Measurements from ENCODE around the gene CD177. TPM values are rescaled to one million over a fixed set of nuclear protein-coding genes. Genes with fewer than 3 reads are reported as not detected.

CD177 gene
- total and polyA plus RNA-seq, 2 donors (not counting 1 experiment from before 2014, with no cell fraction given) = 0.19 to 0.33 TPM

GRCh38 chr19:43407416-43408005, 54.0 kb downstream of the CD177 start:
- Histone ChIP-seq H3K4me3 (replicated peaks in 1 of 4; ENCODE audit: control extremely low read depth in 1 of 4, insufficient read depth in 1 of 4, low read depth in 3 of 4, low read length in 4 of 4) (no peak overlapping the region), H4K20me1 (ENCODE audit: control insufficient read depth, extremely low read depth, insufficient read depth, low read length) (no peaks in the 10 kb centered on the region), H3K4me1 (ENCODE audit: control insufficient read depth, extremely low read depth, insufficient read depth, low read length) (no peaks in the 10 kb centered on the region), H3K36me3 (ENCODE audit: control insufficient read depth, insufficient read depth, low read length) (no peaks in the 10 kb centered on the region), H3K79me2 (ENCODE audit: control insufficient read depth, insufficient read depth, low read length) (no peaks in the 10 kb centered on the region), H3K9ac (ENCODE audit: insufficient read depth, low read length) (no peak overlapping the region), H2AFZ (ENCODE audit: low read length) (no peak overlapping the region), H3K27me3 (ENCODE audit: control insufficient read depth, insufficient read depth, low read length) (peaks cover 4% of the 10 kb centered on the region), H3K4me2 (ENCODE audit: extremely low read depth, insufficient read depth, low read length) (no peak overlapping the region), H3K9me3 (ENCODE audit: control insufficient read depth, insufficient read depth, low read depth, low read length) (no peaks in the 10 kb centered on the region), H3K27ac (ENCODE audit: insufficient read depth, low read length) (no peak overlapping the region)
- TF ChIP-seq CTCF (conservative IDR thresholded peaks at IDR 0.05 in 1 of 2, IDR thresholded peaks at IDR 0.05 in 1 of 2; ENCODE audit: low read depth in 1 of 2, low read length in 2 of 2) = no peak
- TF ChIP-seq EZH2 (IDR thresholded peaks at IDR 0.05; ENCODE audit: low read length, missing control alignments) = no peak
- no peak for DNase-seq (ENCODE audit: low read depth in 2 of 2)

- Histone ChIP-seq H3K9ac (ENCODE audit: insufficient read depth, low read length) (no peak overlapping the region), H3K27me3 (ENCODE audit: control insufficient read depth, insufficient read depth, low read length) (peaks cover 4% of the 10 kb centered on the region), H4K20me1 (ENCODE audit: control insufficient read depth, extremely low read depth, insufficient read depth, low read length) (no peaks in the 10 kb centered on the region), H2AFZ (ENCODE audit: low read length) (no peak overlapping the region), H3K27ac (ENCODE audit: insufficient read depth, low read length) (no peak overlapping the region), H3K4me2 (ENCODE audit: extremely low read depth, insufficient read depth, low read length) (no peak overlapping the region), H3K4me3 (replicated peaks in 1 of 4; ENCODE audit: control extremely low read depth in 1 of 4, insufficient read depth in 1 of 4, low read depth in 3 of 4, low read length in 4 of 4) (no peak overlapping the region), H3K4me1 (ENCODE audit: control insufficient read depth, extremely low read depth, insufficient read depth, low read length) (no peaks in the 10 kb centered on the region), H3K79me2 (ENCODE audit: control insufficient read depth, insufficient read depth, low read length) (no peaks in the 10 kb centered on the region), H3K9me3 (ENCODE audit: control insufficient read depth, insufficient read depth, low read depth, low read length) (no peaks in the 10 kb centered on the region), H3K36me3 (ENCODE audit: control insufficient read depth, insufficient read depth, low read length) (no peaks in the 10 kb centered on the region)
- no peak for TF ChIP-seq EZH2 (IDR thresholded peaks at IDR 0.05; ENCODE audit: low read length, missing control alignments)
- TF ChIP-seq CTCF (conservative IDR thresholded peaks at IDR 0.05 in 1 of 2, IDR thresholded peaks at IDR 0.05 in 1 of 2; ENCODE audit: low read depth in 1 of 2, low read length in 2 of 2) = no peak
- no peak for DNase-seq (ENCODE audit: low read depth in 2 of 2)
Observed at GRCh38 chr19:43408043-43408442, 54.6 kb downstream of the CD177 start.

GRCh38 chr19:43409415-43409814, 55.9 kb downstream of the CD177 start:
- DNase-seq (ENCODE audit: low read depth in 2 of 2) = no peak
- no peak overlapping the region for H3K27ac ChIP-seq (ENCODE audit: insufficient read depth, low read length)
- no peak overlapping the region for H3K9ac ChIP-seq (ENCODE audit: insufficient read depth, low read length)
- no peaks in the 10 kb centered on the region for H3K79me2 ChIP-seq (ENCODE audit: control insufficient read depth, insufficient read depth, low read length)
- H3K27me3 ChIP-seq (ENCODE audit: control insufficient read depth, insufficient read depth, low read length) = peaks cover 4% of the 10 kb centered on the region
- no peak overlapping the region for H3K4me3 ChIP-seq (replicated peaks in 1 of 4; ENCODE audit: control extremely low read depth in 1 of 4, insufficient read depth in 1 of 4, low read depth in 3 of 4, low read length in 4 of 4)
- H4K20me1 ChIP-seq (ENCODE audit: control insufficient read depth, extremely low read depth, insufficient read depth, low read length) = no peaks in the 10 kb centered on the region
- H3K36me3 ChIP-seq (ENCODE audit: control insufficient read depth, insufficient read depth, low read length) = no peaks in the 10 kb centered on the region
- no peak overlapping the region for H3K4me2 ChIP-seq (ENCODE audit: extremely low read depth, insufficient read depth, low read length)
- TF ChIP-seq CTCF (conservative IDR thresholded peaks at IDR 0.05 in 1 of 2, IDR thresholded peaks at IDR 0.05 in 1 of 2; ENCODE audit: low read depth in 1 of 2, low read length in 2 of 2) (no peak), EZH2 (IDR thresholded peaks at IDR 0.05; ENCODE audit: low read length, missing control alignments) (no peak)
- H3K4me1 ChIP-seq (ENCODE audit: control insufficient read depth, extremely low read depth, insufficient read depth, low read length) = no peaks in the 10 kb centered on the region
- no peaks in the 10 kb centered on the region for H3K9me3 ChIP-seq (ENCODE audit: control insufficient read depth, insufficient read depth, low read depth, low read length)
- H2AFZ ChIP-seq (ENCODE audit: low read length) = no peak overlapping the region

Data from fibroblast of lung (primary cell).